ENCODE results near the gene TSC22D2. TPM values are rescaled to one million over a fixed set of nuclear protein-coding genes. Genes with fewer than 3 reads are reported as not detected.

The TSC22D2 gene
- total RNA-seq, 4 donors from 2014 or later = 14.4 to 35.1 (median 21.2) TPM

- 0% methylated on average over 13 of the region's 13 CpGs for WGBS, 2 donors
- intact Hi-C loops (cut with DNase I) = no loop called here
- no peaks in the 10 kb centered on the region for H3K36me3 ChIP-seq
- H3K27me3 ChIP-seq = no peaks in the 10 kb centered on the region
- H3K4me3 ChIP-seq (replicated peaks in 1 of 3) = peak overlapping the region in 2 of 3 donors; percentile 29 to 87
- no peaks in the 10 kb centered on the region for H3K9me3 ChIP-seq
- H3K27ac ChIP-seq = peak overlapping the region; percentile 99 to 100 (median 100)
- H3K4me1 ChIP-seq = peaks cover 0 to 10% of the 10 kb centered on the region in 2 donors
- no peak for TF ChIP-seq POLR2A (IDR thresholded peaks at IDR 0.05)
- TF ChIP-seq, protein P1, sequence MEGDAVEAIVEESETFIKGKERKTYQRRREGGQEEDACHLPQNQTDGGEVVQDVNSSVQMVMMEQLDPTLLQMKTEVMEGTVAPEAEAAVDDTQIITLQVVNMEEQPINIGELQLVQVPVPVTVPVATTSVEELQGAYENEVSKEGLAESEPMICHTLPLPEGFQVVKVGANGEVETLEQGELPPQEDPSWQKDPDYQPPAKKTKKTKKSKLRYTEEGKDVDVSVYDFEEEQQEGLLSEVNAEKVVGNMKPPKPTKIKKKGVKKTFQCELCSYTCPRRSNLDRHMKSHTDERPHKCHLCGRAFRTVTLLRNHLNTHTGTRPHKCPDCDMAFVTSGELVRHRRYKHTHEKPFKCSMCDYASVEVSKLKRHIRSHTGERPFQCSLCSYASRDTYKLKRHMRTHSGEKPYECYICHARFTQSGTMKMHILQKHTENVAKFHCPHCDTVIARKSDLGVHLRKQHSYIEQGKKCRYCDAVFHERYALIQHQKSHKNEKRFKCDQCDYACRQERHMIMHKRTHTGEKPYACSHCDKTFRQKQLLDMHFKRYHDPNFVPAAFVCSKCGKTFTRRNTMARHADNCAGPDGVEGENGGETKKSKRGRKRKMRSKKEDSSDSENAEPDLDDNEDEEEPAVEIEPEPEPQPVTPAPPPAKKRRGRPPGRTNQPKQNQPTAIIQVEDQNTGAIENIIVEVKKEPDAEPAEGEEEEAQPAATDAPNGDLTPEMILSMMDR (IDR thresholded peaks at IDR 0.05) = no peak
- no peak for DNase-seq
These were observed 284 bp upstream of the TSC22D2 start for GRCh38 chr3:150407808-150408220.

- TF ChIP-seq, protein P1 (IDR thresholded peaks at IDR 0.05) = no peak
- no peak for TF ChIP-seq POLR2A (IDR thresholded peaks at IDR 0.05)
- H3K27ac ChIP-seq = peak overlapping the region; percentile 99 to 100 (median 100)
- H3K4me3 ChIP-seq (replicated peaks in 1 of 3) = peak overlapping the region; percentile 87 to 94 (median 94)
- no peak for DNase-seq
- no peaks in the 10 kb centered on the region for H3K36me3 ChIP-seq
- intact Hi-C loops (cut with DNase I) = no loop called here
- H3K4me1 ChIP-seq = peaks cover 7 to 12% of the 10 kb centered on the region in 2 donors
- 0% methylated on average over 10 to 26 of the region's 30 CpGs for WGBS, 2 donors
- no peaks in the 10 kb centered on the region for H3K9me3 ChIP-seq
- H3K27me3 ChIP-seq = no peaks in the 10 kb centered on the region
These were observed 1.0 kb downstream of the TSC22D2 start for GRCh38 chr3:150409125-150409511.

- Histone ChIP-seq H3K27me3 (no peaks in the 10 kb centered on the region), H3K27ac (peak overlapping the region; percentile 99 to 100 (median 100)), H3K4me1 (peaks cover 13 to 18% of the 10 kb centered on the region in 2 donors), H3K4me3 (replicated peaks in 1 of 3) (peak overlapping the region; percentile 87 to 94 (median 94)), H3K9me3 (no peaks in the 10 kb centered on the region), H3K36me3 (no peaks in the 10 kb centered on the region)
- intact Hi-C loops (cut with DNase I) = loop anchor here (5.0 kb wide), 1 partner anchor 88 kb away; no protein-coding TSS in a partner anchor
- WGBS, 2 donors = 0 to 10% methylated on average over 2 to 6 of the region's 72 CpGs
- peak; percentile 76 to 80 for DNase-seq
- TF ChIP-seq POLR2A (IDR thresholded peaks at IDR 0.05) = peak in 1 of 2 donors; percentile 53
- TF ChIP-seq, protein P1 (IDR thresholded peaks at IDR 0.05) = peak in 5 of 6 experiments; percentile 43 to 63 (median 51)
These were observed 1.6 kb downstream of the TSC22D2 start for GRCh38 chr3:150409512-150410310.

DNA sequence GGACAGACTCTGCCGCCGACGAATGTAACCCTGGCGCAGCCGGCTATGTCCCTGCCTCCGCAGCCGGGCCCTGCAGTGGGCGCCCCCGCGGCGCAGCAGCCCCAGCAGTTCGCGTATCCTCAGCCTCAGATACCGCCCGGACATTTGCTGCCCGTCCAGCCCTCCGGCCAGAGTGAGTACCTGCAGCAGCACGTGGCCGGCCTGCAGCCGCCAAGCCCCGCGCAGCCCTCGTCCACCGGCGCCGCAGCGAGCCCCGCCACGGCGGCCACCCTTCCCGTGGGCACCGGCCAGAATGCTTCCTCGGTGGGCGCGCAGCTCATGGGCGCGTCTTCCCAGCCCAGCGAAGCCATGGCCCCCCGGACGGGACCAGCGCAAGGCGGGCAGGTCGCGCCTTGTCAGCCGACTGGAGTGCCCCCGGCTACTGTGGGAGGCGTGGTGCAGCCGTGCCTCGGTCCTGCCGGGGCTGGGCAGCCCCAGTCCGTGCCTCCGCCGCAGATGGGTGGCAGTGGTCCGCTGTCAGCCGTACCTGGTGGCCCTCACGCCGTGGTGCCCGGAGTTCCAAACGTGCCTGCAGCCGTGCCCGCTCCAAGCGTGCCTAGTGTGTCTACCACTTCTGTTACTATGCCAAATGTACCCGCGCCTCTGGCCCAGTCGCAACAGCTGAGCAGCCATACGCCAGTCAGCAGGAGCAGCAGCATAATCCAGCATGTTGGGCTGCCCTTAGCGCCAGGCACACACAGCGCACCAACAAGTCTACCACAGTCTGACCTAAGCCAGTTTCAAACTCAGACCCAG, 2.4 kb downstream of the TSC22D2 start:
- Histone ChIP-seq H3K36me3 (no peaks in the 10 kb centered on the region), H3K4me3 (replicated peaks in 1 of 3) (peak overlapping the region; percentile 87 to 94 (median 94)), H3K9me3 (no peaks in the 10 kb centered on the region), H3K27ac (peak overlapping the region; percentile 99 to 100 (median 100)), H3K4me1 (peaks cover 14 to 19% of the 10 kb centered on the region in 2 donors), H3K27me3 (no peaks in the 10 kb centered on the region)
- 0 to 7% methylated on average over 4 to 26 of the region's 68 CpGs for WGBS, 2 donors
- intact Hi-C loops (cut with DNase I) = loop anchor here (5.0 kb wide), 1 partner anchor 87 kb away; no protein-coding TSS in a partner anchor
- DNase-seq = peak; percentile 44 to 53
- no peak for TF ChIP-seq POLR2A (IDR thresholded peaks at IDR 0.05)
- TF ChIP-seq, protein P1 (IDR thresholded peaks at IDR 0.05) = no peak

Measured in thyroid gland (tissue), 4 donors.